Measurements from ENCODE around the gene ARMC7.

Gene ARMC7

GRCh38 chr17:75078284-75079022 is 31.3 kb upstream of the ARMC7 start:
- no peak for DNase-seq (ENCODE audit: low spot score)

- DNase-seq (ENCODE audit: low spot score): no peak
Measured at GRCh38 chr17:75079023-75079373, 30.8 kb upstream of the ARMC7 start.

- no peak for DNase-seq (ENCODE audit: low spot score)
Measured at GRCh38 chr17:75081611-75082540, 27.9 kb upstream of the ARMC7 start.

DNA sequence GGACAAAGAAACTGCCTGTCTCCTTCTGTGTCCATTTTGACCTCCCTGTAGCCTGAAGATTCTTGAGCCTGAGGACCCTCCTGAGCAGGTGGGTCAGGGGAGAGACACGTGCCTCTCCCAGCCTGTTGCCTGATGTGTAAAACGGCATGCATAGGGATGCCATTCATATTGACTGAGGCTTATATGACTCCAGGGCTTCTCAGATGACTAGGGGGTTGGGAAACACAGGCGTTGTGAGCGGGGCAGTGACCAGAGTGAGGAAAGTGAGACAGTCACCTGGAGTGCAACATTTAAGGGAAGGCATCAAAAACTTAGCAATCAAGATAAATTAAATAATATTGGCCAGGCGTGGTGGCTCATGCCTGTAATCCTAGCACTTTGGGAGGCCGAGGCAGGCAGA is 27.1 kb upstream of the ARMC7 start:
- no peak for DNase-seq (ENCODE audit: low spot score)

GRCh38 chr17:75084039-75084660 is 25.6 kb upstream of the ARMC7 start:
- DNase-seq (ENCODE audit: low spot score): no peak

DNA sequence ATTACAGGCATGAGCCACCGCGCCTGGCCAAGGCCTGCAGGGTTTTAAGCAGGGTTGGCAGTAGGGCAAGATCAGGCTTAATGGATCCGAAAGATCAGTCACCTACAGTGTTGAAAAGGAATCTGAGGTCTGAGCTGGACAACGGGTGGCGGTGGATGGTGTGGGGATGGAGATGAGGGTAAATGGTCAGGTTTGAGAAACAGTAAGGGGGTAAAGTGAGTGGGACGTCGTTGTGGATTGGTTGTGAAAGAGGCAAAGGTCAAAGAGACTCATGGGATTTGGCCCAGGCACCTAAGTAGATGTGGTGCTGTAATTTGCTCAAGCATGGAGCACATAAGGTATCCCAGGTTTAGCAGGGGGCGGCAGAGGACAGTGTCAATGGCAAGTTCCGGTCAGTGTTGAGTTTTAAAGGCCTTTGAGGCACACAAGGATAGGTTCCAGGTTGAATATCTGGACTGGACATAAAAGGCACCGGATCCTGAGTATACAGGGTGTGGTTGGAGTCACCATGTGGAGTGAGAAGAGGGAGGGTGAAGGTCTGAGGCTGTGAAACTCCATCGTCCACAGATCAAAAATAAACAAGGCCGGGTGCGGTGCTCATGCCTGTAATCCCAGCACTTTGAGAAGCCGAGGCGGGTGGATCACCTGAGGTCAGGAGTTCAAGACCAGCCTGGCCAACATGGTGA is 23.1 kb upstream of the ARMC7 start:
- DNase-seq (ENCODE audit: low spot score): no peak

DNA sequence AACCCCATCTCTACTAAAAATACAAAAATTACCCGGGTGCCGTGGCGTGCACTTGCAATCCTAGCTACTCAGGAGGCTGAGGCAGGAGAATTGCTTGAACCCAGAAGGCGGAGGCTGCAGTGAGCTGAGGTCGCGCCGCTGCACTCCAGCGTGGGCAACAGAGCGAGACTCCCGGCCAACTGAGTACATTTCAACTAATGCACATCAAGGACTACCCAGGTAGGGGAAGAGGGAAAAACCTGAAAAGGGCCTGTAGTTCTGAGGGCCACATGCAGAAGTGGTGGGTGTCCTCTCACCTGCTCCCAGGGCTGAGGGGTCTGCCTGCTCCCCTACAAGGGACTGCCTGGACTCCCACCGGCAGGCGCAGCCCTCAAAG is 22.6 kb upstream of the ARMC7 start:
- DNase-seq (ENCODE audit: low spot score): no peak

GRCh38 chr17:75087558-75088453 is 22.0 kb upstream of the ARMC7 start, which contains the start of gene SLC16A5:
Gene SLC16A5 (plus strand): TSS chr17:75087954. CDS start chr17:75093637, 5,683 bp downstream.
- DNase-seq (ENCODE audit: low spot score): peak; percentile 90

GRCh38 chr17:75088465-75089417 is 21.0 kb upstream of the ARMC7 start:
- DNase-seq (ENCODE audit: low spot score): no peak

- DNase-seq (ENCODE audit: low spot score): no peak
Measured at GRCh38 chr17:75090871-75091854, 18.6 kb upstream of the ARMC7 start.

- no peak for DNase-seq (ENCODE audit: low spot score)
Measured at GRCh38 chr17:75091855-75092327, 17.9 kb upstream of the ARMC7 start.

DNA sequence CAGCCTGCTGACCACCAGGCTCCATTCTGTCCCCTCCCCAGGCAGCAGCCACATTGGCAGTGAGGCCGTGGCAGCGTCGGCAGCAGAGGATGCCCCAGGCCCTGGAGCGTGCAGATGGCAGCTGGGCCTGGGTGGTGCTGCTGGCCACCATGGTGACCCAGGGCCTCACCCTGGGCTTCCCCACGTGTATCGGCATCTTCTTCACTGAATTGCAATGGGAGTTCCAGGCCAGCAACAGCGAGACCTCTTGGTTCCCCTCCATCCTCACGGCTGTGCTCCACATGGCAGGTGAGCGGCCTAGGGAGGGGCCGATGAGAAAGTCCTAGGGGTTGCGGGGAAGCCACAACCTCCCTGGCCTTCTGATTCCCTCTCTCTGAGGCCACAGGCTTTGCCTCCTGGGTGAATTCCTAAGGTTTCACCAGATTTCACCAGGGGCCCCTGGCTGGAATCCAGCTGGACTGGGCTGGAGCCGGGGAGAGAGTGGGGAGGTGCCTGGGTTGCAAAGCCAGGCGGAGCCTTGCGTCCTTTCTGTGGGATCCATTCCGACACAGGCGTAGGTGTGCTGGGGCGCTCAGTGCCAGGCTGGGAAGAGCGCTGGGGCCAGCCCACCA is 16.1 kb upstream of the ARMC7 start:
- no peak for DNase-seq (ENCODE audit: low spot score)

- DNase-seq (ENCODE audit: low spot score): no peak
Measured at GRCh38 chr17:75094871-75095399, 14.8 kb upstream of the ARMC7 start.

- DNase-seq (ENCODE audit: low spot score): no peak
Measured at GRCh38 chr17:75096082-75096625, 13.6 kb upstream of the ARMC7 start.

GRCh38 chr17:75097865-75098264 is 11.9 kb upstream of the ARMC7 start:
- DNase-seq (ENCODE audit: low spot score): no peak

GRCh38 chr17:75098861-75099260 is 10.9 kb upstream of the ARMC7 start:
- DNase-seq (ENCODE audit: low spot score): no peak

DNA sequence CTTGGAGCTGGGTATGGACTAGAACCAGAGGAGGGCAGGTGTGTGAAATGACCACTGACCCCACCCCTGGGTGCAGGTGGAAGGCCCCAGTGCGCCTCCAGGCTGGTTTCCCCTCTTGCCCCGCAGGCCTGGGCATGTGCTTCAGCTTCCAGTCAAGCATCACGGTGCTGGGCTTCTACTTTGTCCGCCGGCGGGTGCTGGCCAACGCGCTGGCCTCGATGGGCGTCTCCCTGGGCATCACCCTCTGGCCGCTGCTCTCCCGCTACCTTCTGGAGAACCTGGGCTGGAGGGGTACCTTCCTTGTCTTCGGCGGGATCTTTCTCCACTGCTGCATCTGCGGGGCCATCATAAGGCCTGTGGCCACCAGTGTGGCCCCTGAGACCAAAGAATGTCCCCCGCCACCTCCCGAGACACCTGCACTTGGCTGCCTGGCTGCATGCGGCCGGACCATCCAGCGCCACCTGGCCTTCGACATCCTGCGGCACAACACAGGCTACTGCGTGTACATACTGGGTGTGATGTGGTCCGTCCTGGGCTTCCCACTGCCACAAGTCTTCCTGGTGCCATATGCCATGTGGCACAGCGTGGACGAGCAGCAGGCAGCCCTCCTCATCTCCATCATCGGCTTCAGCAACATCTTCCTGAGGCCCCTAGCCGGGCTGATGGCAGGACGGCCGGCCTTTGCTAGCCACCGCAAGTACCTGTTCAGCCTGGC is 9.7 kb upstream of the ARMC7 start:
- no peak for DNase-seq (ENCODE audit: low spot score)

Measured in left forelimb (tissue), 1 donor.